GM19238 (cell line): ENCODE results near the gene RHOT1.
"Not testable (repeated sequence)": the region's sequence is repeated elsewhere in the genome, so short reads cannot be mapped to it uniquely, and the experiment has no call there.

Source experiments
- DNase-seq: peaks from one replicate; pipeline ENCODE4 v3.0.0; 2011; ENCODE audit warnings: low spot score; ENCODE audit not compliant: insufficient read length

Gene RHOT1

GRCh38 chr17:32158870-32159585 is 16.7 kb downstream of the RHOT1 start:
- DNase-seq = no peak

- DNase-seq = no peak
Measured at GRCh38 chr17:32159586-32160438, 17.5 kb downstream of the RHOT1 start.

- no peak for DNase-seq
Measured at GRCh38 chr17:32160526-32160925, 18.2 kb downstream of the RHOT1 start.

GRCh38 chr17:32161029-32161428 is 18.7 kb downstream of the RHOT1 start:
- no peak for DNase-seq

GRCh38 chr17:32161506-32162365 is 19.4 kb downstream of the RHOT1 start:
- DNase-seq = no peak

- no peak for DNase-seq
Measured at GRCh38 chr17:32174889-32175288, 32.6 kb downstream of the RHOT1 start.

- not testable (repeated sequence) for DNase-seq
Measured at GRCh38 chr17:32178679-32179078, 36.4 kb downstream of the RHOT1 start.

- DNase-seq = not testable (repeated sequence)
Measured at GRCh38 chr17:32179103-32179502, 36.8 kb downstream of the RHOT1 start.

GRCh38 chr17:32179526-32179925 is 37.2 kb downstream of the RHOT1 start:
- DNase-seq = not testable (repeated sequence)

- not testable (repeated sequence) for DNase-seq
Measured at GRCh38 chr17:32180262-32180661, 38.0 kb downstream of the RHOT1 start.

GRCh38 chr17:32185875-32186274 is 43.6 kb downstream of the RHOT1 start:
- DNase-seq = no peak

GRCh38 chr17:32187271-32187670 is 45.0 kb downstream of the RHOT1 start:
- no peak for DNase-seq

GRCh38 chr17:32189343-32189742 is 47.0 kb downstream of the RHOT1 start:
- DNase-seq = no peak

- DNase-seq = no peak
Measured at GRCh38 chr17:32191306-32191705, 49.0 kb downstream of the RHOT1 start.

GRCh38 chr17:32192379-32192778 is 50.1 kb downstream of the RHOT1 start:
- no peak for DNase-seq

- DNase-seq = no peak
Measured at GRCh38 chr17:32197987-32198386, 55.7 kb downstream of the RHOT1 start.

GRCh38 chr17:32206861-32207260 is 64.6 kb downstream of the RHOT1 start:
- no peak for DNase-seq

- DNase-seq = no peak
Measured at GRCh38 chr17:32208436-32208835, 66.1 kb downstream of the RHOT1 start.

- no peak for DNase-seq
Measured at GRCh38 chr17:32209608-32210007, 67.3 kb downstream of the RHOT1 start.

- no peak for DNase-seq
Measured at GRCh38 chr17:32211671-32212070, 69.4 kb downstream of the RHOT1 start.

GRCh38 chr17:32215696-32216095 is 73.4 kb downstream of the RHOT1 start:
- DNase-seq = no peak

- DNase-seq = no peak
Measured at GRCh38 chr17:32222621-32223020, 80.3 kb downstream of the RHOT1 start.
